H9 (cell line): Measurements from ENCODE around the gene MBD5. TPM values are rescaled to one million over a fixed set of nuclear protein-coding genes. Genes with fewer than 3 reads are reported as not detected.

Source experiments
- DNase-seq: peaks from one replicate; pipeline ENCODE4 v3.0.0-alpha.2; 2017
- H2AFZ ChIP-seq: one replicate; pipeline ENCODE4 v1.6.1; 2013; ENCODE audit warnings: mild to moderate bottlenecking, low read length, control low read depth, moderate library complexity
- H2AK5ac ChIP-seq: 2 replicates; pipeline ENCODE4 v1.6.1; 2013; ENCODE audit warnings: low read length, control low read depth, mixed read lengths; ENCODE audit not compliant: insufficient read length
- H2BK120ac ChIP-seq: one replicate; pipeline ENCODE4 v1.6.1; 2013; ENCODE audit warnings: low read depth, mild to moderate bottlenecking, low read length, control low read depth, inconsistent platforms; ENCODE audit not compliant: poor library complexity, severe bottlenecking
- H2BK12ac ChIP-seq: 2 replicates; pipeline ENCODE4 v1.6.1; 2013; ENCODE audit warnings: low read length, control low read depth, mixed read lengths, low read depth; ENCODE audit not compliant: insufficient read length
- H2BK15ac ChIP-seq: 2 replicates; pipeline ENCODE4 v1.6.1; 2013; ENCODE audit warnings: low read depth, low read length, control low read depth
- H2BK20ac ChIP-seq: one replicate; pipeline ENCODE4 v1.6.1; 2013; ENCODE audit warnings: low read depth, mild to moderate bottlenecking, low read length, control low read depth, inconsistent platforms; ENCODE audit not compliant: poor library complexity, severe bottlenecking
- H2BK5ac ChIP-seq: 2 replicates; pipeline ENCODE4 v1.6.1; 2013; ENCODE audit warnings: low read length, control low read depth, mixed read lengths; ENCODE audit not compliant: insufficient read length
- H3K14ac ChIP-seq: 2 replicates; pipeline ENCODE4 v1.6.1; 2013; ENCODE audit warnings: low read length, control low read depth; ENCODE audit not compliant: insufficient read depth
- H3K18ac ChIP-seq: 2 replicates; pipeline ENCODE4 v1.6.1; 2013; ENCODE audit warnings: low read depth, mild to moderate bottlenecking, mixed read lengths, low read length, control low read depth; ENCODE audit not compliant: insufficient read length
- H3K23ac ChIP-seq: 2 replicates; pipeline ENCODE4 v1.6.1; 2013; ENCODE audit warnings: low read length, control low read depth, mixed read lengths, low read depth; ENCODE audit not compliant: insufficient read length
- H3K23me2 ChIP-seq: 2 replicates; pipeline ENCODE4 v1.6.1; 2013; ENCODE audit warnings: low read depth, mild to moderate bottlenecking, mixed read lengths, low read length, control low read depth; ENCODE audit not compliant: insufficient read length, poor library complexity, severe bottlenecking
- H3K27ac ChIP-seq: 2 replicates; pipeline ENCODE4 v1.5.1; 2013; ENCODE audit warnings: low read length, control low read depth, mixed read lengths, low read depth; ENCODE audit not compliant: insufficient read length
- H3K27me3 ChIP-seq: 2 replicates; pipeline ENCODE4 v1.6.1; 2013; ENCODE audit warnings: low read length, control low read depth, inconsistent platforms; ENCODE audit not compliant: insufficient read depth
- H3K4ac ChIP-seq: 2 replicates; pipeline ENCODE4 v1.6.1; 2013; ENCODE audit warnings: low read depth, mild to moderate bottlenecking, control low read depth, inconsistent platforms, low read length, moderate library complexity
- H3K4me1 ChIP-seq: 2 replicates; pipeline ENCODE4 v1.6.1; 2013; ENCODE audit warnings: low read length, control low read depth, inconsistent platforms; ENCODE audit not compliant: insufficient read depth
- H3K4me2 ChIP-seq: 2 replicates; pipeline ENCODE4 v1.6.1; 2013; ENCODE audit warnings: low read length, control low read depth, mixed read lengths; ENCODE audit not compliant: insufficient read length, insufficient read depth
- H3K56ac ChIP-seq: 2 replicates; pipeline ENCODE4 v1.6.1; 2013; ENCODE audit warnings: low read depth, mild to moderate bottlenecking, mixed read lengths, low read length, control low read depth; ENCODE audit not compliant: insufficient read length
- H3K79me1 ChIP-seq: 2 replicates; pipeline ENCODE4 v1.6.1; 2013; ENCODE audit warnings: low read depth, mild to moderate bottlenecking, moderate library complexity, low read length, control low read depth, inconsistent platforms; ENCODE audit not compliant: insufficient read depth, poor library complexity, severe bottlenecking
- H3K79me2 ChIP-seq: 2 replicates; pipeline ENCODE4 v1.6.1; 2013; ENCODE audit warnings: low read length, control low read depth, inconsistent platforms; ENCODE audit not compliant: insufficient read depth
- H3K9ac ChIP-seq: 2 replicates; pipeline ENCODE4 v1.6.1; 2013; ENCODE audit warnings: low read length, control low read depth, mixed read lengths; ENCODE audit not compliant: insufficient read length; ENCODE audit errors: extremely low read depth
- H3K9me3 ChIP-seq: one replicate; pipeline ENCODE4 v1.6.1; 2013; ENCODE audit warnings: low read depth, low read length, inconsistent platforms; ENCODE audit not compliant: control insufficient read depth
- H3T11ph ChIP-seq: one replicate; pipeline ENCODE4 v1.6.1; 2013; ENCODE audit warnings: mild to moderate bottlenecking, low read length, control low read depth, inconsistent platforms
- H4K20me1 ChIP-seq: one replicate; pipeline ENCODE4 v1.6.1; 2013; ENCODE audit not compliant: control insufficient read depth, insufficient read length, insufficient read depth
- H4K5ac ChIP-seq: 2 replicates; pipeline ENCODE4 v1.6.1; 2013; ENCODE audit warnings: low read depth, mild to moderate bottlenecking, mixed read lengths, low read length, control low read depth; ENCODE audit not compliant: insufficient read length
- H4K8ac ChIP-seq: replicated peaks from 2 replicates; pipeline ENCODE4 v1.6.1; 2013; ENCODE audit warnings: low read length, control low read depth, mixed read lengths, low read depth; ENCODE audit not compliant: insufficient read length
- H4K91ac ChIP-seq: 2 replicates; pipeline ENCODE4 v1.6.1; 2013; ENCODE audit warnings: low read depth, mild to moderate bottlenecking, moderate library complexity, mixed read lengths, low read length, control low read depth; ENCODE audit not compliant: insufficient read length
- H3K27ac Mint-ChIP-seq, 3 experiments: 2 replicates in 2 of 3; 3 replicates in 1 of 3; pipeline ENCODE4 v1.8.0; 2020 to 2021; ENCODE audit warnings: mixed read lengths in 3 of 3, mild to moderate bottlenecking in 1 of 3, moderate library complexity in 1 of 3
- H3K27me3 Mint-ChIP-seq: 2 replicates; pipeline ENCODE4 v1.8.0; 2021; ENCODE audit warnings: low read depth, mild to moderate bottlenecking, moderate library complexity, mixed read lengths
- H3K36me3 Mint-ChIP-seq, 3 experiments: 2 replicates in 2 of 3; 3 replicates in 1 of 3; pipeline ENCODE4 v1.8.0; 2020 to 2021; ENCODE audit warnings: low read depth in 3 of 3, mixed read lengths in 3 of 3; ENCODE audit not compliant: insufficient read depth in 1 of 3
- H3K4me1 Mint-ChIP-seq, 2 experiments: 2 replicates each; pipeline ENCODE4 v1.8.0; 2020; ENCODE audit warnings: mixed read lengths in 2 of 2
- H3K4me3 Mint-ChIP-seq, 2 experiments: 2 replicates in 1 of 2; 3 replicates in 1 of 2; pipeline ENCODE4 v1.8.0; 2020 to 2021; ENCODE audit warnings: mild to moderate bottlenecking in 2 of 2, mixed read lengths in 2 of 2, moderate library complexity in 1 of 2
- H3K9me3 Mint-ChIP-seq, 2 experiments: 2 replicates in 1 of 2; 3 replicates in 1 of 2; pipeline ENCODE4 v1.8.0; 2020; ENCODE audit warnings: mild to moderate bottlenecking in 2 of 2, mixed read lengths in 2 of 2, moderate library complexity in 1 of 2
- CTCF ChIP-seq: fragments of 200-600 bp; sonication (generic); conservative IDR thresholded peaks from 3 replicates; pipeline ENCODE4 v1.8.0; 2021; ENCODE audit warnings: antibody characterized with exemption, mild to moderate bottlenecking
- WGBS: extraction: QIAGEN DNeasy Blood & Tissue Kit; methylation state at CpG from one replicate; pipeline ENCODE4 v1.1.7; 2013; ENCODE audit warnings: missing lambda C conversion rate, low lambda C conversion rate, mixed read lengths; ENCODE audit not compliant: insufficient read length; ENCODE audit errors: extremely low coverage; 5-methylcytosine and 5-hydroxymethylcytosine counted together
- total RNA-seq: library from RNA; stranded (reverse); gene quantifications from 2 replicates; pipeline ENCODE4 v1.2.1, GENCODE V29; 2021

The MBD5 gene
- total RNA-seq, 1 experiment from 2014 or later, result 23.1 TPM

- peaks cover 32% of the 10 kb centered on the region; the same call in 1 of the 2 replicates for H3K79me2 ChIP-seq
- DNase-seq, result no peak
- no peak overlapping the region for H4K5ac ChIP-seq
- H2BK20ac ChIP-seq, result no peak overlapping the region
- H2BK120ac ChIP-seq, result no peak overlapping the region
- WGBS, result no CpG with 5 or more reads among the region's 2 CpGs
- no peak overlapping the region for H3K27ac ChIP-seq
- H2BK12ac ChIP-seq, result no peak overlapping the region
- no peaks in the 10 kb centered on the region for H3K4me1 ChIP-seq
- no peak overlapping the region for H3K56ac ChIP-seq
- no peak overlapping the region for H3K23ac ChIP-seq
- no peaks in the 10 kb centered on the region for H3K9me3 ChIP-seq
- peaks cover 12% of the 10 kb centered on the region for H3K23me2 ChIP-seq
- Mint-ChIP-seq H3K27ac (peak overlapping the region in 1 of 3 experiments; percentile 63; a peak in 2 of 7 replicates), H3K9me3 (no peaks in the 10 kb centered on the region), H3K4me3 (peak overlapping the region; percentile 37 to 76), H3K27me3 (no peaks in the 10 kb centered on the region), H3K36me3 (no peaks in the 10 kb centered on the region), H3K4me1 (peaks cover 25 to 32% of the 10 kb centered on the region in 2 experiments)
- no peak overlapping the region for H3T11ph ChIP-seq
- no peak overlapping the region for H3K18ac ChIP-seq
- no peak overlapping the region for H2BK5ac ChIP-seq
- H3K27me3 ChIP-seq, result no peaks in the 10 kb centered on the region
- H3K4ac ChIP-seq, result no peak overlapping the region
- no peak overlapping the region for H4K91ac ChIP-seq
- H4K8ac ChIP-seq, result no peak overlapping the region
- no peak overlapping the region for H3K9ac ChIP-seq
- no peak overlapping the region for H2AK5ac ChIP-seq
- no peak overlapping the region for H3K4me2 ChIP-seq
- H2AFZ ChIP-seq, result no peak overlapping the region
- H2BK15ac ChIP-seq, result no peak overlapping the region
- no peaks in the 10 kb centered on the region for H4K20me1 ChIP-seq
- H3K79me1 ChIP-seq, result peaks cover 3% of the 10 kb centered on the region
- TF ChIP-seq CTCF, result no peak
- H3K14ac ChIP-seq, result no peak overlapping the region
Measured at GRCh38 chr2:148022882-148023281, 2.0 kb downstream of the MBD5 start.
